ENCODE measurements around the gene HLA-DQB2. TPM values are rescaled to one million over a fixed set of nuclear protein-coding genes. Genes with fewer than 3 reads are reported as not detected.

The HLA-DQB2 gene
- total RNA-seq, 2 experiments from 2014 or later, result 5.1 TPM; not detected in 1

DNA sequence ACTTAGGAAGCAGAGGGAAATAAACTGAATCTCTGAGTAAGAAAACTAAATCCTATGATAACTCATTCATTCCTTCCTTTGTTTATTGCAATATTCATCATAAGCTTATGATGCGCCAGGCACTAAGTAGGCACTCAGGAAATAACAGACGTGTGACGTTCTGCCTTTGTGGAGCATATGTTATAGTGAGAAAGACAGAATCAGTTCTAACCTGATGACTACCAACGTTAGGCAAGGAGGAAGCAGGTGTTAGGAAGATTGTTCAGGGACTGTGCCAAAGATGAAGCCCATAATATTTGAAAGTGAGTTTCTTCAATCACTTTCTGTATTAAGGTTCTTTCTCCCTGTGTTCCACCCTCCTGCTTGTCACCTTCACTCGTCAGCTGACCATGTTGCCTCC is 18.6 kb downstream of the HLA-DQB2 start:
- Histone ChIP-seq H3K9me2 (ENCODE audit: insufficient read depth, low read length) (no peaks in the 10 kb centered on the region), H3K27ac (ENCODE audit: low read depth, low read length, poor library complexity, severe bottlenecking) (no peak overlapping the region), H3K4me1 (ENCODE audit: insufficient read depth, low read length, poor library complexity, severe bottlenecking) (no peaks in the 10 kb centered on the region), H3K36me3 (ENCODE audit: insufficient read depth, low read length) (no peaks in the 10 kb centered on the region), H2AFZ (ENCODE audit: low read length) (no peak overlapping the region), H3K9me3 (ENCODE audit: low read length) (no peaks in the 10 kb centered on the region), H4K20me1 (ENCODE audit: insufficient read depth, low read length) (no peaks in the 10 kb centered on the region), H3K4me2 (ENCODE audit: low read length) (no peak overlapping the region), H3K4me3 (ENCODE audit: low read depth, low read length, poor library complexity, severe bottlenecking) (no peak overlapping the region), H3K79me2 (ENCODE audit: insufficient read depth, low read depth, low read length) (no peaks in the 10 kb centered on the region)
- TF ChIP-seq CTCF (conservative IDR thresholded peaks at IDR 0.05; ENCODE audit: low read length) (no peak), EZH2phosphoT487 (IDR thresholded peaks at IDR 0.05; ENCODE audit: borderline replicate concordance, low read depth, low read length) (no peak)
- no TSS peak for BruUV-seq (replicated peaks)
- intact Hi-C loops (cut with micrococcal nuclease; ENCODE audit: unreplicated experiment), result no loop called here
- DNase-seq (ENCODE audit: low spot score), result no peak
- ChIA-PET POLR2A (interaction anchor here (0.6 kb wide), 1 partner anchor 127 kb away, joined by 3 read pairs; no protein-coding TSS in a partner anchor), CTCF (ENCODE audit: unreplicated experiment) (no interaction called here)

- Histone ChIP-seq H4K20me1 (ENCODE audit: insufficient read depth, low read length) (no peaks in the 10 kb centered on the region), H3K36me3 (ENCODE audit: insufficient read depth, low read length) (no peaks in the 10 kb centered on the region), H3K9me3 (ENCODE audit: low read length) (no peaks in the 10 kb centered on the region), H3K4me1 (ENCODE audit: insufficient read depth, low read length, poor library complexity, severe bottlenecking) (no peaks in the 10 kb centered on the region), H3K27ac (ENCODE audit: low read depth, low read length, poor library complexity, severe bottlenecking) (no peak overlapping the region), H3K9me2 (ENCODE audit: insufficient read depth, low read length) (no peaks in the 10 kb centered on the region), H3K79me2 (ENCODE audit: insufficient read depth, low read depth, low read length) (no peaks in the 10 kb centered on the region), H3K4me2 (ENCODE audit: low read length) (no peak overlapping the region), H2AFZ (ENCODE audit: low read length) (no peak overlapping the region), H3K4me3 (ENCODE audit: low read depth, low read length, poor library complexity, severe bottlenecking) (no peak overlapping the region)
- intact Hi-C loops (cut with micrococcal nuclease; ENCODE audit: unreplicated experiment), result no loop called here
- ChIA-PET CTCF (ENCODE audit: unreplicated experiment) (no interaction called here), POLR2A (interaction anchor here (0.7 kb wide), 2 partner anchors 325 to 346 kb away, joined by 3 read pairs; no protein-coding TSS in a partner anchor)
- DNase-seq (ENCODE audit: low spot score), result no peak
- no TSS peak for BruUV-seq (replicated peaks)
- TF ChIP-seq EZH2phosphoT487 (IDR thresholded peaks at IDR 0.05; ENCODE audit: borderline replicate concordance, low read depth, low read length), result no peak
- TF ChIP-seq CTCF (conservative IDR thresholded peaks at IDR 0.05; ENCODE audit: low read length), result no peak
Observed at GRCh38 chr6:32742374-32742773, 21.0 kb downstream of the HLA-DQB2 start.

- no peaks in the 10 kb centered on the region for H3K9me2 ChIP-seq (ENCODE audit: insufficient read depth, low read length)
- BruUV-seq (replicated peaks), result no TSS peak
- no peaks in the 10 kb centered on the region for H3K79me2 ChIP-seq (ENCODE audit: insufficient read depth, low read depth, low read length)
- ChIA-PET CTCF (ENCODE audit: unreplicated experiment) (no interaction called here), POLR2A (interaction anchor here (1.0 kb wide), 1 partner anchor 9 kb away, joined by 5 read pairs; no protein-coding TSS in a partner anchor)
- no peaks in the 10 kb centered on the region for H3K9me3 ChIP-seq (ENCODE audit: low read length)
- H3K4me1 ChIP-seq (ENCODE audit: insufficient read depth, low read length, poor library complexity, severe bottlenecking), result no peaks in the 10 kb centered on the region
- TF ChIP-seq CTCF (conservative IDR thresholded peaks at IDR 0.05; ENCODE audit: low read length) (no peak), EZH2phosphoT487 (IDR thresholded peaks at IDR 0.05; ENCODE audit: borderline replicate concordance, low read depth, low read length) (no peak)
- no peak within 1 kb of the TSS for H2AFZ ChIP-seq (ENCODE audit: low read length)
- no peaks in the 10 kb centered on the region for H4K20me1 ChIP-seq (ENCODE audit: insufficient read depth, low read length)
- H3K36me3 ChIP-seq (ENCODE audit: insufficient read depth, low read length), result no peaks in the 10 kb centered on the region
- no peak within 1 kb of the TSS for H3K27ac ChIP-seq (ENCODE audit: low read depth, low read length, poor library complexity, severe bottlenecking)
- no peak for DNase-seq (ENCODE audit: low spot score)
- intact Hi-C loops (cut with micrococcal nuclease; ENCODE audit: unreplicated experiment), result no loop called here
- no peak within 1 kb of the TSS for H3K4me3 ChIP-seq (ENCODE audit: low read depth, low read length, poor library complexity, severe bottlenecking)
- no peak within 1 kb of the TSS for H3K4me2 ChIP-seq (ENCODE audit: low read length)
Observed at GRCh38 chr6:32741031-32741960, 22.0 kb downstream of the HLA-DQB2 start, which contains the start of gene HLA-DQA2. Gene HLA-DQA2 (plus strand): TSS chr6:32741391. CDS start chr6:32741444, 53 bp downstream.
